Dermis blood vessel endothelial cell (primary cell): ENCODE data around the gene HS6ST3. TPM values are rescaled to one million over a fixed set of nuclear protein-coding genes. Genes with fewer than 3 reads are reported as not detected.
A peak's percentile ranks its signal among the peaks of the same experiment; 100 is the strongest.
"Not testable (repeated sequence)": the region's sequence is repeated elsewhere in the genome, so short reads cannot be mapped to it uniquely, and the experiment has no call there.

Experiments used
- DNase-seq: peaks from one replicate; pipeline ENCODE4 v3.0.0; 2010
- total RNA-seq: library from RNA; depleted of rRNA; stranded (reverse); fragments of >200 nt; gene quantifications from 2 replicates; pipeline ENCODE4 v1.2.3, GENCODE V29; 2014

Gene HS6ST3
- total RNA-seq, 1 donor from 2014 or later: not detected

DNA sequence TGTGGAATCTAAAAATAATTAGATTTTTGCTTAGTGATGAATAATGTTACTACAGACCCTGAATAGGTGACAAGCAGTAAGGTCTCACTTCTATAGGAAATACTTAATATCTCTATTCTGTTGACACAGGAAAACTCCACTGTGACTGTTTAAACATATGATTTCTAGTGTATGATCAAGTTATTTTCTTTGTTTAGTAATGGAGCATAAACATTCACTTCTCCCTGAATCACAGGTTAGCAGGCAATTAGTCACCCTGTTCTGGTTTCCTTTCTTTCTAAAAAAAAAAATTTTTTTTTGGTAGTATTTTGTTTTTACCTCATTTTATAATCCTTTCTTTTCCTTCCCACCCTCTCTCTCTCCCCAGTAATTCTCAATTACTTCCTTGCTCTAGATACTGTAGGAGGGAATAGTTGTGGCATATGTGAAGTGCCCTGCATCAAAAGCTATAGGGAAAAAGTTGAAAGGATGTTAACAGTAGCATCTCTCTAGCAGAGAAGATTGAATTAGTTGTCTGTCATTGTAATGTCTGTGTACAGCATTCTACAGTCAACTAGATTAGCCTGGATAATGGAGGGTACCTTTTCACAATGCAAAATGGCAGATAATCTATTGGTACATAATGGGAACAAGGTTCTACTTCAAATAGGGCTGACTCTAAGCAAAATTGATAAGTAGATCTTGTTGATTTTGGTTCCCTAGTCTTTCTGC lies 3.5 kb downstream of the HS6ST3 start:
- DNase-seq: no peak

DNA sequence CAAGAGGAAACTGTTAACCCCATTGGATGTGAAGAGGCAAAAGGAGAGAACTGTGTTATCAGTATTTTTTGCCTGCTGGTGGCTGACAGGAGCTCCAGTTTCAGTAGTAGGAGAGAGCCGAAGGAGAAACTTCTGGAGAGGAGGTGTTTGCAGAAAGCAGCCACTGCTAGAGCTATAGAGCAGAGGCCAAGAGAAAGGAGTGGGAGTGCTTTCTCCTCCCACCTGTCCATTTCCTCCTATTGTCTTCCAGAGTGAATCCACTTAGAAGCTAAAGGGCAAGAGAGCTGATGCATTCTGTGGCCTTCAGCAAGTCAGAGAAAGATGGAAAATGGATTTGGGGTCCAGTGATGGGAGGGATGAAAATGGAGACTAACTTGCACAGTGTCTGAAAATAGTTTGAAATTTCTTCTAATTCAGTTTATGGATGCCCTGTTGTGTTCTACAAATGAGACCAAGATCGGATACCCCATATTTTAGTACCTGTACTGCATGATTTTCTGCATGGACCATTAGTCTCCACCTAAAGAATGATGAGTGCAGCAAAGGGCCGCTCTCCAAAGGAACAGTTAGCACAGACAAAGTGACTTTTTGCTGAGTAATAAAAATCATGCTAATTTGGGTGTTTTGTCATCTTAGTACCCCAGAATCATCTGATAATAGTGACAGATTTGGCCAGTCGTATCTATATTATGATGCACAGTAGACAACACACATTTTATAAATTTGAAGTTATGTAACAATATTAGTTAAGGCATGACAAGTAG lies 10.7 kb downstream of the HS6ST3 start:
- no peak for DNase-seq

DNA sequence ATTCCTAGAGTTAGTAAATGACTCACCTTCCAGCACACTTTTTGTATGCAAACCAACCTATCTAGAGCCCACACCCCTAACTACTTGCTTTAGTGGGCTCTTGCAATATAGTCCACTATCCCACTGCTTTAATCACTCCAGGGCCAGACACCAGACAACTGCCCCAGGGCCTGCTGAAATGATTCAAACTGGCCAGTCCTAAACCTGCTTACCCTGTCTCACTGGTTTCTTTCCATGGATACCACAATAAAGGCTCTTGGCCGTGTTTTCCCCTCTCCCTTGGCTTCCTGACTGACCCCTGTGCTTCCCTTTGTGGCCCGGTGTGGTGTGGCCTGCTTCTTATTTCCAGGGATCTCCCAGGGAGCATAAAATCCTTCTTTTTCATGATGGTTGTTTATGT lies 14.6 kb downstream of the HS6ST3 start:
- DNase-seq: no peak

DNA sequence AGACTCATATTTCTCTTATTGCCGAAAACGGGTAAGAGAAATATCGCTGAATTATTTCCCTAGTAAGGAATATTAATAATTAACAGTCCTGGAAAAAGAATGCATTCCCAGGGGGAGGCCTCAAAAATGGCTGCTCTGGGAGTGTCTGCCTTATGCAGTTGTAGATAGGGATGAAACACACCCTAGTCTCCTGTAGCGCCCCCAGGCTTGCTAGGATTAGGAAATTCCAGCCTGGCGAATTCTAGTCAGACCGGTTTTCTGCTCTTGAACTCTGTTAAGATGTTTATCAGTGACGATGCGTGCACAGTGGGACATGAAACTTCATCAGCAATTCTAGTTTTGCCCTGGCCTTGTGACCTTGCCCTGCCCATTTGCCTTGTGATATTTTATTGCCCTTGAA lies 18.2 kb downstream of the HS6ST3 start:
- DNase-seq: not testable (repeated sequence)

DNA sequence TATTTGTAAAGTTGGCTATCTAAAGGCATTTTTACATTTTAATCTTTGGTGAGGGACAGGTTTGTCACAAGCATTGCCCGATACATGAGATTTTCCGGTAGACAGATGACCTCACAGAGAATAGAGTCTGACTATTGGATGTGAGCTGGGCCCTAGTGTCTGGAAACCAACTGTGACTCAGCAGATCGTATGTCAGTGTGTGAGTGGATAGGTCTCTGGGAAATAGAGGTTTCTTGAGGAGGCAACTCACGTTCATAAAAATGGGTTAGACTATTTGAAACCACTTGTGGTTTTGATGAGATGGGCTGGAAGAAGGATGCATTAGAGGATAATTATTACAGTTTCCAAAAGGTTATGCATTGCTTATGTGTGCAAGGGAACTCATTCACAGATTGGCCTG lies 19.2 kb downstream of the HS6ST3 start:
- DNase-seq: no peak

DNA sequence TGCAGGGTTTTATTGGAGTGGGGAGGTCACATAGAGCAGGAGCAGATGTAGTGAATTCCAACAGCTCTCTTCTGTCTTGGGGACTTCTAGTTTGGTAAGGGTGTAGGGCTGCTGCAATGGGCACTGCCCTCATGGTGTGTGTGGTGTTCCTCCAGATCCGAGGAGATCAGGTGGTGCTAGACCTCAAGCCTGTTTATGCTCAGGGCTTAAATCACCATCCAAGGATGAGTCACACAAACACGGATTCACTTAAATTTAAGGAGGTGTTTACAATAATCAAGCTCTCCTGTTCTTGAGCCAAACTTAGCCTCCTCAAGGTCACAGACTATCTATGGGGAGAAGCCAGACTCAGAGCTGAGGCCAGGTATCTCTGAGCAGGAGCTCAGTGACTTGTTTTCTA lies 23.0 kb downstream of the HS6ST3 start:
- no peak for DNase-seq

DNA sequence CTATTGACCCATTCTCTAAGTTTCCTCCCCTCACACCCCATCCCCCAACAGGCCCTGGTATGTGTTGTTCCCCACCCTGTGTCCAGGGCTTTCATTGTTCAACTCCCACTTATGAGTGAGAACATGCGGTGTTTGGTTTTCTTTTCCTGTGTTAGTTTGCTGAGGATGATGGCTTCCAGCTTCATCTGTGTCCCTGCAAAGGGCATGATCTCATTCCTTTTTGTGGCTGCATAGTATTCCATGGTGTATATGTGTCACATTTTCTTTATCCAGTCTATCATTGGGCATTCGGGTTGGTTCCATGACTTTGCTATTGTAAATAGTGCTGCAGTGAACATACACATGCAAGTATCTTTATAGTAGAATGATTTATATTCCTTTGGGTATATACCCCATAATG lies 25.5 kb downstream of the HS6ST3 start:
- DNase-seq: not testable (repeated sequence)

DNA sequence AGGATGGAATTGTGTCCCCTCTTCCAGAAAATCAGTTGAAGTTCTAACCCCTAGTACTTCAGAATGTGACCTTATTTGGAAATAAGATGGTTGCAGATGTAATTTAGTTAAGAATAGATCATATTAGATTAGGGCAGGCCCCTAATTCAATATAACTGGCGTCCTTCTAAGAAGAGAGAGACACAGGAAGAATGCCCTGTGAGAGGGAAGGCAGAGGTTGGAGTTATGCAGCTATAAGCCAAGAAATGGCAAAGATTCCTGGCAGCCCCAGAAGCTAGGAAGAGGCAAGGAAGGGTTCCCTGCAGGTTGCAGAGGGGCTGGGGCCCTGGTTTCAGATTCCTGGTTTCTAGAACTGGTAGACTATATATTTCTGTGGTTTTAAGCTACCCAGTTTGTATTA lies 30.0 kb downstream of the HS6ST3 start:
- DNase-seq: no peak

DNA sequence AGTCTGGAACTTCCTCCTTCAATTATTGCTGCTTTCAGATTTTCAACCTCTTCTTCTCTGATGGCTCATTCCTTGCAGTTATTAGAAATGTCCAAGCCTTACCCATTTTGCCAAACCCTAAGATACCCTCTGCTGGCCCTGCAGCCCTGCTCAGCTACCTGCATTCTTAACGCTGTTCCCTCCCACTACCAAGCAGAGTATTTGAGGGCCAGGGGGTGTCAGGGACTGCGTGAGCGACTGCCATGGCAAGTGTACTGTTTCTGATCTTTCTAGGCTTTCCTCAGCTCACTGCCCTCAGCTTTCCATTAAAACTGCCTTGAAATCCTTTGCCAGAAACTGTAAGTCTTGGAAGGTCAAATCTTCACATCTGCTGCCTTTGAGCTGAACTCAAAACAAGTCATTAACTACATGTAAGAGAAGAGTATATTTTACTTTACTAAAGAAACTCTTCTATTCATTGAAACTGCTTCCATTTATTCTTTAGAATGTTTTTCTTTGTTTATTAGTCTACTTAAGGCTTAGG lies 41.0 kb downstream of the HS6ST3 start:
- DNase-seq: no peak

DNA sequence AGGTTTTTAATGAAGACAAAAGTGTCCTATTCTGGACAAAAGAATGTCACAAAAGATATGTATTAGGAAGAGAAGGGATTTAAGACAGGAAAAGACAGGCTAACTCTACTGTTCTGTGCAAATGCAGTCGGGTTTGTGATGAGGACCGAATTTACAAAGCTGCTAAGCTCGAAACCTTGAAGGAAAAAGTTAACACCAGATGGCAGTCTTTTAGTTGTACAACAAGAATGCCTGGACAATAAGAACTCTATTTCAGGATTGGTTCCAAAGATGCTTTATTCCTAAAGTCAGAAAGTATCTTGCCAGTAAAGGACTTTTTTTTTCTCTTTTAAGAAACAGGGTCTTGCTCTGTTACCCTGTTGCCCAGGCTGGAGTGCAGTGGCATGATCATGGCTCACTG lies 51.1 kb downstream of the HS6ST3 start:
- DNase-seq: peak; percentile 7

DNA sequence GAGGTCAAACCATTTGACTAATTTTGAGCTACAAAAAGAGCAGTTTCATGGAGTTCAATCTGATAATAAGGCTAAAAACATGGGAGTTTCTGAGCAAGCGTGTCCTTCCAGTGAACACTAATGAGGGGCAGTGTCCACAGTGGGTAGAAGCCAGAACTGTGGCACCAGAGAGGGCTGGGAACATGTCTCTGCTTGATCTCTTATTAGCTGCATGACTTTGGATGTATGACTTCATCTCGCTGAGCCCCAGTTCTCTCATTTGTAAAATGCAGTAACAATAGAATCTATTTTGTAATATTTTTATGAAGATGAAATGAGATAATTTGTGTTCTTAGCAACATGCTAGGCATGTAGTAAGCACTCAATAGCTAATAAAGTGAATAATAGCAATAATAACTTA lies 69.8 kb downstream of the HS6ST3 start:
- DNase-seq: no peak

DNA sequence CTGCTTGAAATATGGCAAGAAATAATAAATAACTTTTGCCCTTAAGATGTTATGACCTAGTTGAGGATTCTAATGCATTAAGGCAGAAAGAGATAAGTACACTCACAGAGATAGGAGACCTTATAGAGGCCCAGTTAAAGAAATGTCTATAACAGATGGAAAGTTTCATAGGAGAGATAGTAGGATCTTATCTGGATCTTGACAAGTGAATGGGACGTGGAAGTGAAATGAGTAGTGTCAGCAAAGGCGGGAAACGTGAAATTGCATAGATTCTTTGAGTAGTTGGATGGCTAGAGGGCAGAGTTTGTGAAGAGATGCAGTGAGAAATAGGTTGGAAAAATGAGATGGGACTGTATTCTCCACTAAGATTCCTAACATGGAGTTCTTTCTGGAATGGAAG lies 71.2 kb downstream of the HS6ST3 start:
- no peak for DNase-seq

DNA sequence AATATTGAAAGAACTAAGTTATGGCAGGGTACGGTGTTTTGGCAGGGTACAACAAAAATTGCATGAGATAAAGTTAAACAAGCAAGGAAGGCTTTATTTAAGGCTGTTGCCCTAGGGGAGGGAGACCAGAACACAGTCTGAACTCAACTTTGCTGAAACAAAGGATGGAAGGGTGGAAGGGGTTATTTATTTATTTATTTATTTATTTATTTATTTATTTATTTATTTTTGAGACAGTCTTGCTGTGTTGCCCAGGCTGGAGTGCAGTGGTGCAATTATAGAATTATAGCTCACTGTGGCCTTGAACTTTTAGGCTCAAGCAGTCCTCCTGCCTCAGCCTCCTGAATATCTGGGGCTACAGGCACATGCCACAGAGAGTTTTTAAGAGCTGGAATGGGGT lies 75.9 kb downstream of the HS6ST3 start:
- DNase-seq: no peak

DNA sequence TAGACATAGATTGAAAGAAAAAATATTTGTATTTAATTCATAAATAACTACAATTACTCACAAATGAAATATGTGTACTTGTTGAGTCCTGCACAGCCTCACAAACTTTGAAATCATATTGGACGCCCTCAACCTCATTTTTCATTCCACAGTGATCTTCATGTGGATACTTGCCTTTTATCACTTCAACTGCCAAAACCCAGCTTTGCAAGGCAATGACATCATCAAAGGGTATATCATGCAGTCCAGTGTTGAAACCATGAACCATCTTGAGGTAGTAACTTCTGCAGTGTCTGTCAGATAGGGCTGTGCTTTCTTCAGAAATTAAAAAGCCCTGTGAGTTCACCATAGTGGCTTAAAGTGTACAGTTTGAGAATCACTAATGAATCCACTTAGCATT lies 82.2 kb downstream of the HS6ST3 start:
- no peak for DNase-seq

DNA sequence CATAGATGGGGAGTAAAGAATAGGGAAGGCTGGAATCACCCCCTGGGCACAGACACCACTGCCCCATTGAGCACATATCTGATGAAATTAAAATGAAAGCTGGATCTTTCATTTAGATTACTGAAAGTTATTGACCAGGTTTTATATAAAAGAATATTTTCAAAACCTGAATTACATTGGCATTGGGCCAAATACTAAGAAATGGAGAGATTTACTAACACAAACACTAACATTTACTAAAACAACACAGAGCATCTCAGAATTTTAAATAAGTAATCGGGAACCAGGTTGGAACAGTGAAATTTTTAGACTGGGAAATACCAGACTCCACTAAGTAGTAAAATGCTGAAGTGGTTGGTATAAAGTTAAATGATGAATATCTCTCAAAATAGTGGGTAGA lies 88.9 kb downstream of the HS6ST3 start:
- no peak for DNase-seq

DNA sequence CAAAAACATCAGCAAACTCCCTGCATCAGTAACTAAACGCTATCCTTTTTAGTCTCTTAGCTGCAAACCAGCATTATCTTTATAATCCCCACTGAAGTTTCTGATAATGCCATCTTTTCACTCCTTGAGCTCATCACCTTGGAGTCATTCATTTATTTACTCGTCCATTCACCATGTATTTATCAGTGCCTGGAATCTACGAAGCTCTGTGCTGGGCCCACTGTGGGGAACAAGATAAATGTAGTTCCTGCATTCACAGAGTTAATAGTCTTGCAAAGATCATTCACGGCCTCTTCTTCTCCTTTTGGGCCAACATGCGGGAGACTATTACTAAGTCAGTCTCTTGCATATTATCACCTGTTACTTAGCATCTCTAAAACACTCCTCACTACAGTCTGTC lies 89.4 kb downstream of the HS6ST3 start:
- DNase-seq: no peak

DNA sequence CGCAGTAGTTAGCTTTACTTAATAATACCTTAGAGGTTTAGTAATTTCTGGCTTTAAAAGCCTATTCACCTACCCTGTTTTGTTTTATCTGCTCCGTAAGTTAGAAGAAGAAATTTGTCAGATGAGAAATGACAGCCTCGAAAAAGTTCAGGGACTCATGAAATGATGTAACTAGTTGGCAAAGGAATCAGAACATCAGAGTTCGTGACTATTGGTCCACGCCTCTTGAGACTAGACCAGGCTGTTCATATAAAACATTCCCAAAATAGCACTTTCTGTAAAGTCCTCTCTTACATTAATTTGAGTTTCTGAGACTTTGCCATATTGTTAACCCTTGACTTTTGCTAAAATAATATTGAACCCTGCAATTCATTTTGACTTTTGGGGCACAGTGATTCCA lies 92.0 kb downstream of the HS6ST3 start:
- DNase-seq: no peak

DNA sequence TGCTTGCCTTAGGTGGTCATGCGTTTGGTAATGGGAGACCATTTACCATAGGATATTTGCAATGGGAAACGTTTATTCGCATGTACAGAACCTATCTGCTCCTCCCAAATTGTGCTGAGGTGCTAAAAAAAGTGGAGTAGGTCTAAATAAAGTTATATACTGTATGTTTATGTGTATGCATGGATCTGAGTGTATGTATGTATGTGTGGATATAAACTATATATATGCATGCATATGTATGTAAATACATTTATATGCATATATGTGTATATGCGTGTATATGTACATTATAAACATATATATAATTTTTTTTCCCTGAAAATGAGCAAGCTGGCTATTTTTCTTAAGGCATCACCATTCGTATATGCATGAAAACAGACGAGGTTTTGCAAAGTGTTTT lies 95.9 kb downstream of the HS6ST3 start:
- no peak for DNase-seq

DNA sequence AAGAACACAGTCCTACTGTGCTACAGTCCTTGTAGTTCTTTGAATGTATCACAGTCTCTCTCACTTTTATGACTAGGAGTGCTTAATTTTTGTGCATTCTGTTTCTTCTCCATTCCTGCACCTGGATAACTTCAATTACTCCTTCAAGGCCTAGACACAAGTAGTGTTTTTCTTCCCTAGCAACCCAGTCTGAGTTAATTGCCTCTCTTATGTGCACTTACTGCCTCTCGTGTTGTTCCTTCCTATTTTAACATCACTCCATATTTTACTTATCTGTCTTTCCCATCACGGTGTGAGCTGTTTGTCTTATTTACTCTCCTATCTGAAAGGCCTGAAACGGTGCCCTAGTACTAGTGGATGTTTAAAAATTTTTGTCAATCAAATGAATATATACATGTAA lies 101.5 kb downstream of the HS6ST3 start:
- no peak for DNase-seq

DNA sequence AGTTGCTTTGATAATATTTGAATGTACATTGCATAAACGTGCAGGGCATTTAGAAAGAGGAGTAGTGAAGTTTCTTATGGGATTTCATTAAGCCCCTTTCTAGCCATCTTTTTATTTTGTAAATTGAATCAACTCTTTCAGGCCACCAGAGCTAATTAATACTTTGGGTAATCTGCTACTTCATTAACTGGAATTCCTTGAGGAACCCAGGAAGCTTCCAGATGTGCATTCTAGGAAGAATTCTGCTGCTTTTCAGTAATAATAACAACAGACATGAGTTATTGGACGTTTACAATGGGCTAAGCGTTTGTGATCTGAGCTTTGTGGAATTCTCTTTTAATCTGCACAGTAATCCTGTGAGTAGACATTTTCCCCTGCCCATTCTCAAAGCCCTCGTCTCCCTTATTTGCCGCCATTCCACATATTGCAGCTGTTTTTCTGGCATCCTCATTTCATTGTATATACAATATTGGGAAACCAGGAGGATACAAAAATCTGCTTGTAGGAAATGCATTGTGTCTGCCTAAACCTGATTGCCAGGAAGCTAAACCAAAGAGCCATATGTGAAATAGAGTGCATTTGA lies 103.9 kb downstream of the HS6ST3 start:
- no peak for DNase-seq

DNA sequence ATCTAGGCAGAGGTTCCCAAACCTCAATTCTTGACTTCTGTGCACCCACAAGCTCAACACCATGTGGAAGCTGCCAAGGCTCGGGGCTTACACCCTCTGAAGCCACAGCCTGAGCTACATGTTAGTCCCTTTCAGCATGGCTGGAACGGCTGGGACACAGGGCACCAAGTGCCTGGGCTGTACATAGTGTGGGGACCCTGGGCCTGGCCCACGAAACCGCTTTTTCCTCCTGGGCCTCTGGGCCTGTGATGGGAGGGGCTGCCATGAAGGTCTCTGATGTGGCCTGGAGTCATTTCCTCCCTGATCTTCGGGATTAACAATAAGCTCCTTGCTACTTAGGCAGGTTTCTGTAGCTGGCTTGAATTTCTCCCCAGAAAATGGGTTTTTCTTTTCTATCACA lies 108.1 kb downstream of the HS6ST3 start:
- no peak for DNase-seq

DNA sequence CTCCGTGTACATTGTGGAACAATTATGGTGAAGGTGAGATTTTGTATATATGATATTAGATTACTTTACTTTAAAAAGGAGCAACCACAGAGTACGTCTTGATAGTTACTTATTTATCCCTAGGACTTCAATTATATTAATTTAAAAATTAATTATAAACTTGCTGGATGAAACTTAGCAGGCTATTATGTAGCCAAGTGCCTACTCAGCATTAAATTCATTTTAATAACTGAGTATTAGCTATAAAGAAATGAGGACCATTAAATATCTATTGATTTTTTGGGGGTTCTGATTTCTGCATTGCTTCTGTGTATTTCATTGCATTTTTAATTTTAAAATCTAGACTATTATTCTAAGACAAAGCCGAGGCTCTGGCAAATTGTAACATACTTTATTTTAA lies 109.4 kb downstream of the HS6ST3 start:
- no peak for DNase-seq

DNA sequence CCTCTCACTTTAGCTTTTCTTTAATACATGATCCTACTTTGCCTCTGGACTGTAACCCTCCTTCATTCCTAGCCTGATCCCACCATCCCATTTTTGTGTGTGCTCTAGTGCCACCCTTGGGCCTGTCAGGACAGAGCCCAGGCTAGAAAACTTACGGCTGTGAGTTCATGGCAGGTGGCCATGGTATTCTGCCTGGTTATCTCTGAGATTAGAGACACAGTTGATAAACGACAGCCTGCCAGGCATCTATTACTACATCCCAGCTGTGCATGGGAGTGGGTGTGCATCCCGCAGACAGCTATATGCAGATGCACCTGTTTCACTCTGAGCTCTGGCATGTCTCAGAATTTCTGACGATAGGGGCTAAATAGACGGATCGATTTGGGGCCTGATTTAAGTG lies 110.9 kb downstream of the HS6ST3 start:
- no peak for DNase-seq

DNA sequence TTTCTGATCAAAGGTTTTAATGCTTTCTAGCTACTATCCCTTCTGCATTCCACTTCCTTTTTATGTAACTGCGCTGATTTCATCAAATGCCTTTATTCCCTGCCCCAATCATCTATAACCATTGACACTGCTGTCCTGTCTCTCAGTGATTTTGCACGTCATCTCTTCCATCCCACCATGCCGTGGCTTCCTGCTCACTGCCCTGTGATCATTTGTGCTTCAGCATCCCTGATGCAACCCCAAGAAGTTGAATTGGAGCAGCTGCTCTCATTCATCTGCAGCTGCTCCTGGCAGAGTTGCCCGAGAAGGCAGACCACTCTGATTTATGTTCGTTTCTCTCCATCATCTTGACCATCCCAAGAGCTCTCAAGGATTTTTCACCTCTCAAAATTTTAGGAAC lies 112.4 kb downstream of the HS6ST3 start:
- no peak for DNase-seq
